Stimulated activated CD8-positive, alpha-beta memory T cell treated with anti-CD3 and anti-CD28 coated beads, Interleukin-4, amount 100 ng/mL, for 4 hours (primary cell): ENCODE data around the gene CPVL.

Source experiments
- DNase-seq, 2 donors: peaks; one replicate each; pipeline ENCODE4 v3.0.0-alpha.2; 2020; ENCODE audit warnings: low read depth in 2 of 2, low spot score in 1 of 2

The CPVL gene

DNA sequence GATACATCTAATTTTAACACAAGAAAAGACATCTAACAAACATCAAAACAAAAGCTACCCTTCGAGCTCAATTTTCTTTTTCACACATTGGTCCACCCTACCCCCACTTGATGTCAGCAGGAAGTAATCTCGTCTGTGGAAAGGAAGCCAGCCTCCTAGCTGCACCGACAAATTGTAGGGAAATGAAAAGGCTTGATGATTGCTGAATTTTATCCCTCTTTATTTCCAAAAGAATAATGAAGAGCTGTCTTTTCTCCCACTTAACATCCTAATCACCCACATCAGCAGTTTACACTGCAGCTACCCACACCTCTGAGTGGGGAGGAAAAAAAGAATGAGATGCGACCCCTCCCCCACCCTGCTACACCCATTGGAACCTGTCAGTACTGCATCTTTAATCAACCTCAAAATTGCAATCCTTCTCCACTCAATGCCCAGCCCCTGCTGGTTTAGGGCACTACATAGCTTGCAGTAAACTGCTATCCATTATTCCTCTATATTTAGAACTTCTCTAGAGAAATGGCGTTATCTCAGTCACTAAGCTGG, 10.6 kb upstream of the CPVL start:
- DNase-seq = no peak

DNA sequence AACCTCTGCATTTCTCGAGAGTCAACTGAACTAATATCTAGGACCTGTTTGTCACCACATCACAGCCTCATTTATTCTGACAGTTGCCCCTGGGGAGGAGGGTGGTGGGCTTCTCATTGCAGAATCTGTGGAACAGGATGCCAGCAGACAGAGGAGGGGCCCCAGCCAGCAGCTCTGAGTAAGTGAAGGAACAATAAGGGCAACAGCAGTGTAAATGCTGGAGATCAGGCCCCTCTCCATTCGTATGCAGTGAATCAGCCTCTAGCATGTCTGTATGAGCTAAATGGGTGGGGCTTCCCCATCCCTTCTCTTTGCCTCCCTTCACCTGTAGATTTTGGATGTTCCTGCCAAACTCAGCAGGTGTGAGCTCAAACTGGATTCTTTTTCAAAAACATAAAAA, 7.7 kb upstream of the CPVL start:
- no peak for DNase-seq

GRCh38 chr7:29150856-29151255, 4.5 kb upstream of the CPVL start:
- no peak for DNase-seq

- DNase-seq = no peak
Observed at GRCh38 chr7:29149036-29149435, 2.7 kb upstream of the CPVL start.

- DNase-seq = no peak
Observed at GRCh38 chr7:29147821-29148220, 1.5 kb upstream of the CPVL start.

GRCh38 chr7:29146888-29147609, 712 bp upstream of the CPVL start:
- DNase-seq = no peak

DNA sequence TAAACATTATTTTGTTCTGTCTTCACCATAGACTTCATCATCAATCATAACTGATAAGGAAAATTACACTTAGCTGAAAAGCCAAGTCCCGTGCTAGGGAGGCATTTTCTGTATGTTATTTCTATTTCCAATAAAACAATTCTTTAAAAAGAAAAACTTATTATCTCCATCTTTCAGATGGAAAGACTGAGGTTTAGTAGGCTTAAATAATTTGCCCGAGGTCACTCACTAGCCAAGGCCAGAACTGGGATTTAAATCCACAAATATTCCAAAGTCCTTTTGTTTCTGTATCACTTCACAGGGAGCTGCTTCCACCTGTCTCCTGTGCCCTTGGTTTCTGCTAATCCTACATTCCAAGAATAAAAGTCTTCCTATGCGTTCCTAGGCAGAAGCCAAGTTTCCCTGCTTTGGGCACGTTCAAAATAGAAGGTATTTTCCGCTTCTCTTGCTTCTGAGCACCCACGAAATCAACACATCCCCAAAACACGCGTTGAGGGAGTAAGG, 732 bp downstream of the CPVL start:
- no peak for DNase-seq

GRCh38 chr7:29143751-29144150, 2.6 kb downstream of the CPVL start:
- DNase-seq = no peak

DNA sequence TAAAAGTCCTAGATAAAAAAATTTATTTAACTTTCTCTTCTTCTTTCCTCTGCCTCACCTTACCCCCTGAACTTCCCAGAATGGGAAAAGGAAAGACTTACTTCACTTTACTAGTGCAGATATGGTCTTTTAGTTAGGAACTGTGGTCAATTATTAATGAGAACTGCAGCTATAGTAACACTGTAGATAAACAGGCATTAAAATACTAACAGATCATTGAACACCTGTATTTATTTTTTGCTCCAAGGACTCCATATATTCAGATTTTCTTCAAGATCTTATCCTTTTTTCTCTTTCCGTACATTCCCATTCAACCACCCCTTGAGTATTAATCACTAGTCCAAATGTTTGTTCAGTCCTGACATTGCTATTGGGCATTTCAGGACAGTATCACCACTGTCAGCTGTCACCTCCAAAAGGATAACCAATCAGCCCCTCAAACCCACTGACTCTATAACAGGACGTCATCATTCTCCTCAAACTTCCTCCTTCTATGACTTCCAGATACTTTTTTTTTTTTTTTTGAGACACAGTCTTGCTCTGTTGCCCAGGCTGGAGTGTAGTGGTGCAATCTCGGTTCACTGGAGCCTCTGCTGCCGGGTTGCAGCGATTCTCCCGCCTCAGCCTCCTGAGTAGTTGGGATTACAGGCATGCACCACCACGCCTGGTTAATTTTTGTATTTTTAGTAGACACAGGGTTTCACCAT, 4.2 kb downstream of the CPVL start:
- no peak for DNase-seq

DNA sequence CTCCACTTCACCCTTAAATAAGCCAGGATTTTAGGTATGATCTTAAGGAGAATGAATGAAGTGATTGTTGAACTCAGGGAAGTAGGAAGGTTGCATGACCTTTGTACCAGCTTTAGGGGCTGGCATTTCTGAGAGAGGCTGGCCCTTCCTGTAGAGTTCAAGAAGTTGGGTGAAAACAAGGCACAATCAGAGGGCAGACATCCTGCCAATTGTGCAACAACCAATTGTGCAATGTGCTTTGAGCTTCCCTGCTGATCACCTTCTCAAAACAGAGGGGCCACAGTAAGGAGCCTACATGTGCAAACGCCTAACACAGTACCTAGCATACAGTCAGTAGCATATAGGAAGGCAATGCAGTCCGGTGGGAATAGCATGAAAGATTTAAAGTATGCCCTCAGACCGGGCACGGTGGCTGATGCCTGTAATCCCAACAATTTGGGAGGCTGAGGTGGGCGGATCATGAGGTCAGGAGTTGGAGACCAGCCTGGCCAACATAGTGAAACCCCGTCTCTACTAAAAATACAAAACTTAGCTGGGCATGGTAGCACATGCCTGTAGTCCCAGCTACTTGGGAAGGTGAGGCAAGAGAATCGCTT, 5.4 kb downstream of the CPVL start:
- DNase-seq = no peak

GRCh38 chr7:29139796-29140195, 6.5 kb downstream of the CPVL start:
- DNase-seq = no peak

DNA sequence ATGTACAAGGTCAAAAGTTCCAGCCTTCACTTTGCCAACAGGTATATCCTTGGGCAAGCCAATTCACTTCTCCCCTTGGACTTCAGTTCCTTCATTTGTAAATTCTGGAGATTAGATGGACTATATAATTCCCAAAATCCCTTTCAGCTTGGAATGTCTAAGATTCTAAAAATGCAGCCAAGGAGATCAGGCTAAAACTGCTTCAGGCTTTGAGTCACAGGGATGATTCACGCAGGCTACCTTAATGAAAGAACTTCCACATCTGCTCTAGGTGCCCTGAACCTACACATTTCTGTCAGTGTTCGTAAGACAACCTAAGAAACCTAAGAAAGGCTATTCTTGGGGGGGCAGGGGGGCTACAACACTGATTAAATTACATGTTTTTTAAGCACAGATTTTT, 7.1 kb downstream of the CPVL start:
- no peak for DNase-seq

DNA sequence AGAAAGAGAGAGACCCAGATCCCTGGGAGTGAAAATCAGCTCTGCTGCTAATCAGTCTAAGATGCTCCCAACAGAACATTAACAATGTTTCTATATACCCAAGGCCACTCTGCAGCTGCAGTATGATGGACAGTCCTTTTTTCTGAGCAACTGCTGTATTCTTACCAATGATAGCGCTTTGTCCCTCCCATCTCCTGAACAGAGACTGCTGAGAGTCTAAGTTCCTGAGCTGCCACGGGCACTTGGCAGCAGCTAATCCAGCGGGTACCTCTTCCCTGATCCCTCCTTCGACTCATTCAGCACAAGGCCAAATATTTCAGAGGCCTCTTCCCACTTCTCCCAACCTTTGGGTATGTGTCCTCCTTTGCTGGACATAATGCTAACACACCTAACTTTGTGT, 7.7 kb downstream of the CPVL start:
- DNase-seq = no peak

DNA sequence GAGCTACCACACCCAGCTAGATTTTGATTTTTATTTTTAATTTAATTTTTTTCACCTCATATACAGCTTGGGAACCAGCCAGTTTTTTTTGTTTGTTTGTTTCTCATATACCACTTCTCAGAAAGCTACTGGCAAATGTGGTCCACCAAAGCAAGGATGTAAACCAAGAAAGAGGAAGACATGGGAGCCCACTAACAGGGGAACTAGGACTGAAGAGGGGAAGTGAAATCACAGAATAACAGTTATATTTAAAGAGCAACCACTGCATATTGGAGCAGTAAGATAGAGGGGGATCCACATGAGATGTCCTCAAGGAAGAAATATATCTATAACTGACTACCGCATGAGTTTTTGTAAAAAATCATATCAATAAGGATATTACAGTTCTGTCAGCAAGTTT, 10.5 kb downstream of the CPVL start:
- no peak for DNase-seq

DNA sequence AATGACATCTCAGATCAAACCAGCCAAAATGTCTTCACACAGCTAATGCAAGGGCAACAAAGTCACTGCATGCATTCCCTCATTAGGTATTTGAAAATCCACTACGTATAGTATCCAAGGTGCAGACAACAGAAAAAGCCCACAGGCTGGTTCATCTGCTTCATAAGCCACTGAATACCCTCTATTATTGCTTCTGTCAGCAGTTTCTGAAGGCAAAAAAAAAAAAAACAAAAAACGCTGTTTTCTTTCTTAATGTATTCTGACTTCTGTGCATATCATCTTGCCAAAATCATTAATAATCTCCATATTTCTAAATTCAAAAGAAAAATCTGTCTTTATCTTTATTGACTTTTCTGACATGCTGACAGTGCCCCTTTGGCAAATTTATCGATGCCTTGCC, 13.4 kb downstream of the CPVL start:
- DNase-seq = no peak

DNA sequence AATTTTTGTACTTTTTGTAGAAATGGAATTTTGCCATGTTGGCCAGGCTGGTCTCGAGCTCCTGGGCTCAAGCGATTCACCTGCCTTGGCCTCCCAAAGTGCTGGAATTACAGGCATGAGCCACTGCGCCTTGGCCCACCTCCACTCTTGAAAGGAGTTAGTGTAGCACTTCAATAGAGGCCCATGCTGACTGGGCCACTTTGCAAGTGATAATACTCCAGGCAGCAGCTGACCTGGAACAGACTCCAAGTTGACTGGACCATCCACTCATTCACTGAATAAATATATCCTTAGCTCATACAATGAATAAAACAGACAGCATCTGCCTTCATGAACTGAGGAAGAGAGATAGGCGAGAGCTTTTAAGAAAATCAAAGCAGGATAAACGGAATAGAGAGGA, 14.7 kb downstream of the CPVL start:
- no peak for DNase-seq

DNA sequence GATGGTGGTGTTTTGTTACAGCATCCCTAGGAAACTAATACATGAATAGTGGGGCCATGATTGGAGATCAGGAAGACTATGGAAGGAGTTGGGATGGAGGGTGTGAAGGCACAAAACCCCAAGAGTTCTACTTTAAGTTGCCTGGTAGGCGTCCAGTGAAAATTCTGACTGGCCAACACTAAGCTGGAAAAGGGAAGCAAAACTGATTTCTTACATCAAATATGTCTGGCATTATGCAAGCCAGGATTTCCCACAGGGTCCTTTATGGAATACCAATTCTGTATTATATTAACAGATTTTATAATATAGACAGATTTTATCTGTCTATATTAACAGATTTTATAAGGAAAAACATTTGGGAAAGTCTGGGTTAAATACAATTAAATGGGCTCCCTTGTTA, 16.2 kb downstream of the CPVL start:
- no peak for DNase-seq

GRCh38 chr7:29127527-29127926, 18.8 kb downstream of the CPVL start:
- no peak for DNase-seq

- DNase-seq = no peak
Observed at GRCh38 chr7:29126804-29127203, 19.5 kb downstream of the CPVL start.

GRCh38 chr7:29123626-29124190, 22.6 kb downstream of the CPVL start:
- no peak for DNase-seq

GRCh38 chr7:29122759-29123158, 23.6 kb downstream of the CPVL start:
- DNase-seq = no peak

GRCh38 chr7:29122081-29122480, 24.3 kb downstream of the CPVL start:
- no peak for DNase-seq
